Lung (tissue), 12 donors: ENCODE measurements around the gene GALR3. TPM values are rescaled to one million over a fixed set of nuclear protein-coding genes. Genes with fewer than 3 reads are reported as not detected.

Source experiments
- ATAC-seq: fragments of 200-7000 bp; cut with Tn5 transposase; one replicate; pipeline ENCODE4 v1.9.1; 2020; ENCODE audit warnings: moderate number of reproducible peaks; ENCODE audit not compliant: insufficient read depth, low FRiP score
- DNase-seq, 3 donors: peaks; one replicate each; pipeline ENCODE4 v3.0.0-alpha.2; 2013 to 2017
- H3K27ac ChIP-seq, 2 donors: one replicate each; pipeline ENCODE4 v1.5.1; 2013; ENCODE audit warnings: mild to moderate bottlenecking in 2 of 2, moderate library complexity in 2 of 2, control low read depth in 1 of 2, inconsistent platforms in 1 of 2, low read depth in 1 of 2, low read length in 1 of 2
- H3K27me3 ChIP-seq, 3 donors: one replicate each; pipeline ENCODE4 v1.5.1; 2013; ENCODE audit warnings: low read length in 2 of 3; ENCODE audit not compliant: control insufficient read depth in 3 of 3, insufficient read depth in 3 of 3
- H3K36me3 ChIP-seq, 4 donors: one replicate each; pipeline ENCODE4 v1.5.1; 2013; ENCODE audit warnings: low read length in 4 of 4, mild to moderate bottlenecking in 1 of 4, moderate library complexity in 1 of 4; ENCODE audit not compliant: control insufficient read depth in 4 of 4, insufficient read depth in 4 of 4
- H3K4me1 ChIP-seq, 5 donors: one replicate each; pipeline ENCODE4 v1.5.1; 2013; ENCODE audit warnings: low read length in 5 of 5, mild to moderate bottlenecking in 2 of 5, moderate library complexity in 1 of 5; ENCODE audit not compliant: control insufficient read depth in 5 of 5, insufficient read depth in 5 of 5
- H3K4me3 ChIP-seq: one replicate; pipeline ENCODE4 v1.5.1; 2013; ENCODE audit warnings: mild to moderate bottlenecking, control low read depth, moderate library complexity
- H3K9ac ChIP-seq, 2 donors: one replicate each; pipeline ENCODE4 v1.5.1; 2013; ENCODE audit warnings: low read length in 2 of 2, control low read depth in 1 of 2; ENCODE audit not compliant: insufficient read depth in 1 of 2
- H3K9me3 ChIP-seq, 4 donors: one replicate each; pipeline ENCODE4 v1.5.1; 2013; ENCODE audit warnings: low read length in 3 of 4, mild to moderate bottlenecking in 1 of 4, moderate library complexity in 1 of 4; ENCODE audit not compliant: control insufficient read depth in 4 of 4, insufficient read depth in 3 of 4
- CTCF ChIP-seq: IDR thresholded peaks from 2 replicates; pipeline ENCODE4 v1.5.1; 2012; ENCODE audit warnings: mild to moderate bottlenecking; ENCODE audit errors: control extremely low read depth, extremely low read depth
- WGBS, 2 donors: extraction: QIAGEN DNeasy Blood & Tissue Kit; methylation state at CpG; one replicate each; pipeline ENCODE4 v1.1.7; 2013; 5-methylcytosine and 5-hydroxymethylcytosine counted together
- polyA plus RNA-seq, 2 donors: library from polyadenylated mRNA; stranded (reverse); fragments of 200-250 nt; gene quantifications; one replicate each; pipeline ENCODE4 v1.2.1, GENCODE V29; 2013
- total RNA-seq, 2 donors: library from RNA; depleted of rRNA in 1 of 2; stranded (reverse); fragments of >200 nt in 1 of 2; gene quantifications; one replicate each; pipeline ENCODE4 v1.2.1, GENCODE V29; 2014 to 2021
- donor health status: control.
- donor health status: control.
- donor health status: Bipolar disorder and iron deficiency.
- donor health status: healthy.
- donor health status: DM: yes; HTN: yes; CAD: no.

The GALR3 gene
- total and polyA plus RNA-seq, 4 donors: not detected

- no peak overlapping the region for H3K4me3 ChIP-seq
- no peaks in the 10 kb centered on the region for H3K9me3 ChIP-seq
- TF ChIP-seq CTCF: no peak
- H3K4me1 ChIP-seq: peaks cover 0 to 6% (median 0%) of the 10 kb centered on the region in 5 donors
- 97 to 99% methylated on average over 11 of the region's 11 CpGs for WGBS, 2 donors
- peaks cover 21 to 50% (median 28%) of the 10 kb centered on the region in 4 donors for H3K36me3 ChIP-seq
- no peak for DNase-seq
- H3K27ac ChIP-seq: no peak overlapping the region
- no peak for ATAC-seq
- no peak overlapping the region for H3K9ac ChIP-seq
- H3K27me3 ChIP-seq: no peaks in the 10 kb centered on the region
Observed at GRCh38 chr22:37831472-37831871, 8.3 kb downstream of the GALR3 start.

GRCh38 chr22:37832022-37832857 is 9.1 kb downstream of the GALR3 start:
- Histone ChIP-seq H3K4me1 (peaks cover 0 to under 1% (median 0%) of the 10 kb centered on the region in 5 donors), H3K4me3 (no peak overlapping the region), H3K9ac (no peak overlapping the region), H3K9me3 (no peaks in the 10 kb centered on the region), H3K27ac (no peak overlapping the region), H3K27me3 (no peaks in the 10 kb centered on the region), H3K36me3 (peaks cover 23 to 54% (median 29%) of the 10 kb centered on the region in 4 donors)
- no peak for DNase-seq
- 95 to 97% methylated on average over 16 of the region's 16 CpGs for WGBS, 2 donors
- ATAC-seq: no peak
- TF ChIP-seq CTCF: no peak

DNA sequence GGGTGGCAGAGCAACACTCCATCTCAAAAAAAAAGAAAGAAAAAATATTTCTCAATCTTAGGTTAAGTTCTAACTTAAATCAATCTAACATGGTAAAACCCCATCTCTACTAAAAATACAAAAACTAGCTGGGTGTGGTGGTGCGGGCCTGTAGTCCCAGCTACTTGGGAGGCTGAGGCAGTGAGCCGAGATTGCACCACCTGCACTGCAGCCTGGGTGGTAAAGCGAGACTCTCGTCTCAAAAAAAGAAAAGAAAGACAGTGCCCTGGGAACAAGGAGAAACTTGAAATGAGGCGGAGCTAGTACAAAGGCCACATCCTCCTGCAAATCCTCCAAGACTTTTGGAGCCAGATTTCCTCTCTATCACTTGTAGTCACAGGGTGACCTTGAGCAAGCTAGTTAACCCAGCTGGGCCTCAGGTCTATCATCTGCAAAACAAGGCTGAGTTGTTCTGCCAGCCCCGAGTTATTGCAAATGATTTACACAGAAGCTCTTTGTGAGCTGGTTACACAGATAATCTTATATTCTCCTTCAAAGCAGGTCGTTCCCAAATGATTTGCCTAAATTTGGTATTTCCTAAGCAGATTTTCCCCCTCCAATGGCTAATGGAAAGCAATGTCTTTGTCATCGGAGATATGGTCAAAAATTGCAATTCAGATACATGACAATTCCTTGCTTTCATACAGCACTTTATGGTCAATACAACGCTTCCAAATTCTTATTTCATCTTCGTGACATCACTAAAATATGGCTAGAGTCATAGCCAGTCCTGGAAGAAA is 19.0 kb downstream of the GALR3 start:
- Histone ChIP-seq H3K27ac (no peak overlapping the region), H3K4me1 (peaks cover 0 to 14% (median 4%) of the 10 kb centered on the region in 5 donors), H3K36me3 (peaks cover 4 to 21% (median 11%) of the 10 kb centered on the region in 4 donors), H3K9me3 (peaks cover 0 to 4% (median 0%) of the 10 kb centered on the region in 4 donors), H3K27me3 (no peaks in the 10 kb centered on the region), H3K4me3 (no peak overlapping the region), H3K9ac (no peak overlapping the region)
- 90 to 96% methylated on average over 10 of the region's 10 CpGs for whole genome bisulfite sequencing, 2 donors
- ATAC-seq (no peak), DNase-seq (no peak)
- TF ChIP-seq CTCF: no peak
